IPS-NIHi7 (cell line): Measurements from ENCODE around the gene RESF1.
A peak's percentile ranks its signal among the peaks of the same experiment; 100 is the strongest.

Source experiments
- DNase-seq: peaks from one replicate; pipeline ENCODE4 v3.0.0; 2012; ENCODE audit warnings: mixed read lengths; ENCODE audit errors: extremely low spot score

Gene RESF1

DNA sequence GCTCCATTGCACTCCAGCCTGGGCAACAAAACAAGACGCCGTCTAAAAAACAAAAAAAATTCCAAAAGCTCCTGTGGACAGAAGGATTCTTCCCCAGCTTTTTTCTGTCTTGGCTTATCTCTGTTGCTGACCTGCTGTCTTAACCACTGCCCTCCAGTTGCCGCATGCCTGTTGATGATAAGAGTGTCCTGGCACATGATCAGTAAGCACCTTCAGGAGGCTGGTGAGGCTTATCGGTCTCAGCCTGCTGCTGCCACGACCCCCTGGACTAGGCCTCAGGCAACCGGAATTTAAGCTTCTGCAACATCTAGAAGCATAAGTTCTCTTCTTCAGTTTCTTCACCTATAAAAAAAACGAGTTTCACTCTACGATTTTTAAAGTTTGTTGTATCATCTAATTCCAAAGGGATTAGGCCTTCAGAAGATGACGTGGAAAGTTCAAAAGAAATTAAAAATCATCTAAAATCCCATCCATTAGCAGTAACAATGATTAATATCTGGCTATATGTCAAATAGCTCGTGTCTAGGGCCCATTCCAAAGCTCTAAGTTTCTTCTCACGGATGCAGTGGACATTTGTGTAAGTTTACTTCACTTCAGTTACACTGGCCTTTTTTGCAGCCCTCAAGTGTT lies 46.4 kb downstream of the RESF1 start:
- DNase-seq = peak; percentile 35
